Type B pancreatic cell (in vitro differentiated cells): ENCODE measurements around the gene ITGB1. TPM values are rescaled to one million over a fixed set of nuclear protein-coding genes. Genes with fewer than 3 reads are reported as not detected.

Experiments
- DNase-seq: peaks from one replicate; pipeline ENCODE4 v3.0.0; 2021; ENCODE audit warnings: mixed read lengths; ENCODE audit not compliant: unreplicated experiment; ENCODE audit errors: extremely low spot score
- H3K27ac Mint-ChIP-seq: 2 replicates; pipeline ENCODE4 v1.8.0; 2021; ENCODE audit warnings: mild to moderate bottlenecking, mixed read lengths
- H3K27me3 Mint-ChIP-seq: 2 replicates; pipeline ENCODE4 v1.8.0; 2021; ENCODE audit warnings: mixed read lengths
- H3K36me3 Mint-ChIP-seq: 2 replicates; pipeline ENCODE4 v1.8.0; 2021; ENCODE audit warnings: mixed read lengths
- H3K4me1 Mint-ChIP-seq: one replicate; pipeline ENCODE4 v1.8.0; 2021; ENCODE audit warnings: mixed read lengths; ENCODE audit not compliant: unreplicated experiment
- H3K4me3 Mint-ChIP-seq: 2 replicates; pipeline ENCODE4 v1.8.0; 2021; ENCODE audit warnings: mild to moderate bottlenecking, mixed read lengths
- H3K9me3 Mint-ChIP-seq: 2 replicates; pipeline ENCODE4 v1.8.0; 2021; ENCODE audit warnings: mixed read lengths
- CTCF ChIP-seq: fragments of 200-600 bp; sonication (generic); conservative IDR thresholded peaks from 2 replicates; pipeline ENCODE4 v1.5.0; 2021; ENCODE audit warnings: antibody characterized with exemption, mild to moderate bottlenecking
- total RNA-seq: library from RNA; stranded (reverse); gene quantifications from 2 replicates; pipeline ENCODE4 v1.2.1, GENCODE V29; 2021; ENCODE audit warnings: low replicate concordance

The ITGB1 gene
- total RNA-seq, 1 donor from 2014 or later: 240 TPM

- H3K4me1 Mint-ChIP-seq: peaks cover 51% of the 10 kb centered on the region
- H3K27me3 Mint-ChIP-seq: no peaks in the 10 kb centered on the region
- H3K36me3 Mint-ChIP-seq: peaks cover 32% of the 10 kb centered on the region
- no peak for DNase-seq
- peak overlapping the region; percentile 33 for H3K4me3 Mint-ChIP-seq
- TF ChIP-seq CTCF: no peak
- peak overlapping the region; percentile 88 for H3K27ac Mint-ChIP-seq
- peaks cover 5% of the 10 kb centered on the region for H3K9me3 Mint-ChIP-seq
Observed at GRCh38 chr10:32939296-32940111, 18.5 kb downstream of the ITGB1 start.

- DNase-seq: no peak
Observed at GRCh38 chr10:32938554-32939061, 19.4 kb downstream of the ITGB1 start.

GRCh38 chr10:32937911-32938424 lies 20.1 kb downstream of the ITGB1 start:
- H3K4me1 Mint-ChIP-seq: peaks cover 42% of the 10 kb centered on the region
- H3K4me3 Mint-ChIP-seq: peak overlapping the region; percentile 53
- peak overlapping the region; percentile 88 for H3K27ac Mint-ChIP-seq
- DNase-seq: no peak
- TF ChIP-seq CTCF: no peak
- H3K36me3 Mint-ChIP-seq: peaks cover 25% of the 10 kb centered on the region
- H3K27me3 Mint-ChIP-seq: no peaks in the 10 kb centered on the region
- peaks cover 5% of the 10 kb centered on the region for H3K9me3 Mint-ChIP-seq

More at GRCh38 chr10:32938554-32939061, 19.4 kb downstream of the ITGB1 start:
- Mint-ChIP-seq H3K4me1 (peaks cover 47% of the 10 kb centered on the region), H3K4me3 (peak overlapping the region; percentile 53), H3K36me3 (peaks cover 28% of the 10 kb centered on the region), H3K27ac (peak overlapping the region; percentile 88), H3K9me3 (peaks cover 5% of the 10 kb centered on the region), H3K27me3 (no peaks in the 10 kb centered on the region)
- no peak for TF ChIP-seq CTCF

- no peak for TF ChIP-seq CTCF
- no peak overlapping the region for H3K4me3 Mint-ChIP-seq
- H3K4me1 Mint-ChIP-seq: peaks cover 4% of the 10 kb centered on the region
- H3K36me3 Mint-ChIP-seq: peaks cover 29% of the 10 kb centered on the region
- H3K27me3 Mint-ChIP-seq: no peaks in the 10 kb centered on the region
- no peaks in the 10 kb centered on the region for H3K9me3 Mint-ChIP-seq
- H3K27ac Mint-ChIP-seq: no peak overlapping the region
- no peak for DNase-seq
Observed at GRCh38 chr10:32932225-32932729, 25.8 kb downstream of the ITGB1 start.

GRCh38 chr10:32931593-32931992 lies 26.4 kb downstream of the ITGB1 start:
- TF ChIP-seq CTCF: no peak
- Mint-ChIP-seq H3K27me3 (no peaks in the 10 kb centered on the region), H3K36me3 (peaks cover 36% of the 10 kb centered on the region), H3K4me3 (no peak overlapping the region), H3K9me3 (no peaks in the 10 kb centered on the region), H3K27ac (no peak overlapping the region), H3K4me1 (peaks cover 4% of the 10 kb centered on the region)
- no peak for DNase-seq
